ENCODE data around the gene ACP6. TPM values are rescaled to one million over a fixed set of nuclear protein-coding genes. Genes with fewer than 3 reads are reported as not detected.

The ACP6 gene
- total RNA-seq, 3 donors from 2014 or later, result 5.1 to 19.7 (median 18.9) TPM

GRCh38 chr1:147599362-147600118, 70.8 kb downstream of the ACP6 start:
- peak; percentile 94 to 98 for DNase-seq (ENCODE audit: low spot score in 2 of 2)
- TF ChIP-seq CTCF (IDR thresholded peaks at IDR 0.05), result no peak
- peak; percentile 68 to 82 (median 69) for TF ChIP-seq POLR2AphosphoS5 (IDR thresholded peaks at IDR 0.05)
- peak; percentile 60 for TF ChIP-seq POLR2A (IDR thresholded peaks at IDR 0.05)
- H3K36me3 ChIP-seq, result no peaks in the 10 kb centered on the region
- H3K27me3 ChIP-seq, result no peaks in the 10 kb centered on the region
- intact Hi-C loops (cut with DNase I; ENCODE audit: low total_unique reads), result no loop called here
- peak overlapping the region; percentile 91 to 94 for H3K27ac ChIP-seq
- no peaks in the 10 kb centered on the region for H3K9me3 ChIP-seq
- H3K4me1 ChIP-seq, result peaks cover 0 to 4% of the 10 kb centered on the region in 2 donors
- H3K4me3 ChIP-seq, result peak overlapping the region; percentile 65 to 96 (median 75)

GRCh38 chr1:147598621-147599361, 71.5 kb downstream of the ACP6 start:
- Histone ChIP-seq H3K4me3 (peak overlapping the region; percentile 65 to 96 (median 75)), H3K27ac (peak overlapping the region; percentile 91 to 94), H3K4me1 (peaks cover 0 to 4% of the 10 kb centered on the region in 2 donors), H3K27me3 (no peaks in the 10 kb centered on the region), H3K36me3 (no peaks in the 10 kb centered on the region), H3K9me3 (no peaks in the 10 kb centered on the region)
- TF ChIP-seq POLR2AphosphoS5 (IDR thresholded peaks at IDR 0.05) (no peak), CTCF (IDR thresholded peaks at IDR 0.05) (peak in 1 of 3 donors; percentile 8)
- intact Hi-C loops (cut with DNase I; ENCODE audit: low total_unique reads), result no loop called here
- peak in 1 of 2 donors; percentile 30 for DNase-seq (ENCODE audit: low spot score in 2 of 2)

GRCh38 chr1:147597010-147597409, 73.3 kb downstream of the ACP6 start:
- Histone ChIP-seq H3K36me3 (no peaks in the 10 kb centered on the region), H3K27me3 (no peaks in the 10 kb centered on the region), H3K9me3 (no peaks in the 10 kb centered on the region), H3K27ac (no peak overlapping the region), H3K4me1 (peaks cover 0 to 4% of the 10 kb centered on the region in 2 donors), H3K4me3 (no peak overlapping the region)
- TF ChIP-seq POLR2A (IDR thresholded peaks at IDR 0.05) (no peak), CTCF (IDR thresholded peaks at IDR 0.05) (no peak), POLR2AphosphoS5 (IDR thresholded peaks at IDR 0.05) (no peak)
- intact Hi-C loops (cut with DNase I; ENCODE audit: low total_unique reads), result no loop called here
- no peak for DNase-seq (ENCODE audit: low spot score in 2 of 2)

Other genes with a start within 250 kb of the ACP6 start
- 10 to 100 TPM; 10.7 to 13.8 (median 12.5) TPM for gene BCL9, start 129.0 kb downstream of the ACP6 start, total RNA-seq
- gene GJA5, start 90.1 kb upstream of the ACP6 start, total RNA-seq, result 10 to 100 TPM in 1 of 3 donors, 1 to 10 TPM in 2; 3.7 to 34.1 (median 4.2) TPM
- gene GJA8, start 232.3 kb upstream of the ACP6 start, total RNA-seq, result not detected